ENCODE data around the gene TRPM7. TPM values are rescaled to one million over a fixed set of nuclear protein-coding genes. Genes with fewer than 3 reads are reported as not detected.

TRPM7 gene
- total and polyA plus RNA-seq, 2 of the 8 experiments (the other 6 are each of a cell fraction or from before 2014, with no cell fraction given) = 7.5 to 33.2 TPM

DNA sequence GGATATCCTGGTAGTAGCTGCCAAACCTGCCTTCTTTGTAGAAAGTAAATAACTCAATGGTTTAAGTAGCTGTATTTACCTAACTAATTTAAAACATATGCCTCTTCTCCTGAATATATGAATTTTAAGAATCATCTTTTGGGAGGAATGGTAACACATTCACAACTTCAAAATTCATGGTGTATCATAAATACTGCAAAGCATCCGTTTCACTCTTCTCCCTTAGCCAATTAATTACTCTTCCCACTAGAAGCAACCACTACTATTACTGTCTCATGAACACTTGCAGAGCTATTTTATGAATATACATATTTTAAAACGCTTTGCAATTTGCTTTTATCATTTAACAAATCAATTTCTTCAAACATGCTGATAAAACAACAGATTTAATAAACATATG, 81.1 kb downstream of the TRPM7 start:
- H3K27me3 ChIP-seq (replicated peaks in 1 of 4; ENCODE audit: control insufficient read depth in 3 of 4, extremely low read depth in 1 of 4, insufficient read depth in 3 of 4, low read length in 3 of 4) = no peaks in the 10 kb centered on the region
- H2BK12ac ChIP-seq (ENCODE audit: low read depth, low read length) = no peak overlapping the region
- CTCF ChIA-PET (ENCODE audit: partially characterized antibody) = no interaction called here
- H3K4ac ChIP-seq (replicated peaks; ENCODE audit: insufficient read length, low read depth, low read length) = no peak overlapping the region
- no peaks in the 10 kb centered on the region for H4K20me1 ChIP-seq (replicated peaks in 1 of 2; ENCODE audit: control insufficient read depth in 1 of 2, insufficient read depth in 2 of 2, low read length in 2 of 2)
- POLR2A ChIA-PET (ENCODE audit: partially characterized antibody) = no interaction called here
- H2BK5ac ChIP-seq (ENCODE audit: low read depth, low read length) = no peak overlapping the region
- no peak overlapping the region for H3K9ac ChIP-seq (replicated peaks in 1 of 4; ENCODE audit: extremely low read depth in 1 of 4, low read depth in 3 of 4, low read length in 3 of 4)
- H3K36me3 ChIP-seq (ENCODE audit: control insufficient read depth in 2 of 4, insufficient read depth in 4 of 4, low read length in 3 of 4) = peaks cover 0 to 26% (median 5%) of the 10 kb centered on the region in 4 experiments; a peak in 5 of 8 replicates
- no peaks in the 10 kb centered on the region for H3K4me1 ChIP-seq (replicated peaks in 1 of 4; ENCODE audit: control insufficient read depth in 3 of 4, insufficient read depth in 4 of 4, low read length in 3 of 4)
- no peak overlapping the region for H3K23ac ChIP-seq (ENCODE audit: insufficient read length)
- H2BK20ac ChIP-seq (ENCODE audit: low read length) = no peak overlapping the region
- H4K91ac ChIP-seq (replicated peaks; ENCODE audit: insufficient read length, low read length) = no peak overlapping the region
- no peak overlapping the region for H3K4me3 ChIP-seq (ENCODE audit: extremely low read depth in 1 of 4, insufficient read depth in 2 of 4, low read depth in 3 of 4, low read length in 4 of 4)
- H3K27ac ChIP-seq (ENCODE audit: low read depth, low read length) = no peak overlapping the region
- H3K56ac ChIP-seq (replicated peaks; ENCODE audit: insufficient read length, low read depth, low read length) = no peak overlapping the region
- H3K79me1 ChIP-seq (ENCODE audit: low read depth, low read length) = no peaks in the 10 kb centered on the region
- no peak overlapping the region for H2AFZ ChIP-seq (ENCODE audit: low read length)
- no peak overlapping the region for H4K5ac ChIP-seq (ENCODE audit: insufficient read length, low read depth, low read length)
- FAIRE-seq = no peak
- H3K18ac ChIP-seq (ENCODE audit: extremely low read depth, low read length) = no peak overlapping the region
- H2BK15ac ChIP-seq (ENCODE audit: low read length) = no peak overlapping the region
- no peak overlapping the region for H4K8ac ChIP-seq (ENCODE audit: extremely low read depth, insufficient read depth, low read length)
- no peak overlapping the region for H3K4me2 ChIP-seq (ENCODE audit: insufficient read depth in 1 of 2, low read depth in 2 of 2, low read length in 2 of 2)
- H3K79me2 ChIP-seq (ENCODE audit: control insufficient read depth in 1 of 2, insufficient read depth in 2 of 2, low read length in 2 of 2) = no peaks in the 10 kb centered on the region
- DNase-seq (ENCODE audit: low read depth in 1 of 2, low spot score in 2 of 2) = no peak
- H3K9me3 ChIP-seq (ENCODE audit: insufficient read depth in 2 of 2, low read depth in 1 of 2, low read length in 1 of 2) = no peaks in the 10 kb centered on the region
- H3K14ac ChIP-seq (ENCODE audit: insufficient read length) = no peak overlapping the region
- H2AK5ac ChIP-seq (ENCODE audit: low read depth, low read length) = no peak overlapping the region
- WGBS, 2 experiments (ENCODE audit: extremely low coverage in 1 of 2, insufficient coverage in 1 of 2, insufficient read length in 1 of 2, insufficient replicate concordance in 2 of 2, low coverage in 1 of 2, low lambda C conversion rate in 2 of 2, missing lambda C conversion rate in 1 of 2) = 94% methylated on average over 2 of the region's 2 CpGs; no CpG with 5 or more reads in 1 of the 2 experiments
- no peak overlapping the region for H2BK120ac ChIP-seq (replicated peaks; ENCODE audit: low read depth, low read length)
- no peaks in the 10 kb centered on the region for H3K23me2 ChIP-seq (ENCODE audit: low read depth, low read length)
- no peak for TF ChIP-seq TAF7 (optimal IDR thresholded peaks at IDR 0.05; ENCODE audit: borderline replicate concordance, low read depth, low read length)
- TF ChIP-seq, protein P1, sequence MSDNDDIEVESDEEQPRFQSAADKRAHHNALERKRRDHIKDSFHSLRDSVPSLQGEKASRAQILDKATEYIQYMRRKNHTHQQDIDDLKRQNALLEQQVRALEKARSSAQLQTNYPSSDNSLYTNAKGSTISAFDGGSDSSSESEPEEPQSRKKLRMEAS (IDR thresholded peaks at IDR 0.05) = no peak
- TF ChIP-seq SIN3A (conservative IDR thresholded peaks at IDR 0.05 in 1 of 2, IDR thresholded peaks at IDR 0.05 in 1 of 2; ENCODE audit: low read depth in 1 of 2, low read length in 2 of 2) = no peak
- TF ChIP-seq, protein P2, sequence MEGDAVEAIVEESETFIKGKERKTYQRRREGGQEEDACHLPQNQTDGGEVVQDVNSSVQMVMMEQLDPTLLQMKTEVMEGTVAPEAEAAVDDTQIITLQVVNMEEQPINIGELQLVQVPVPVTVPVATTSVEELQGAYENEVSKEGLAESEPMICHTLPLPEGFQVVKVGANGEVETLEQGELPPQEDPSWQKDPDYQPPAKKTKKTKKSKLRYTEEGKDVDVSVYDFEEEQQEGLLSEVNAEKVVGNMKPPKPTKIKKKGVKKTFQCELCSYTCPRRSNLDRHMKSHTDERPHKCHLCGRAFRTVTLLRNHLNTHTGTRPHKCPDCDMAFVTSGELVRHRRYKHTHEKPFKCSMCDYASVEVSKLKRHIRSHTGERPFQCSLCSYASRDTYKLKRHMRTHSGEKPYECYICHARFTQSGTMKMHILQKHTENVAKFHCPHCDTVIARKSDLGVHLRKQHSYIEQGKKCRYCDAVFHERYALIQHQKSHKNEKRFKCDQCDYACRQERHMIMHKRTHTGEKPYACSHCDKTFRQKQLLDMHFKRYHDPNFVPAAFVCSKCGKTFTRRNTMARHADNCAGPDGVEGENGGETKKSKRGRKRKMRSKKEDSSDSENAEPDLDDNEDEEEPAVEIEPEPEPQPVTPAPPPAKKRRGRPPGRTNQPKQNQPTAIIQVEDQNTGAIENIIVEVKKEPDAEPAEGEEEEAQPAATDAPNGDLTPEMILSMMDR (IDR thresholded peaks at IDR 0.05; ENCODE audit: control extremely low read depth in 1 of 3, insufficient read depth in 1 of 3, low read depth in 1 of 3, low read length in 3 of 3) = no peak
- TF ChIP-seq ATF2 (IDR thresholded peaks at IDR 0.05; ENCODE audit: low read length) = no peak
- no peak for TF ChIP-seq CEBPB (IDR thresholded peaks at IDR 0.05; ENCODE audit: low read depth, low read length)
- TF ChIP-seq HDAC6 (IDR thresholded peaks at IDR 0.05; ENCODE audit: low read depth, low read length) = no peak
- TF ChIP-seq GTF2F1 (IDR thresholded peaks at IDR 0.05; ENCODE audit: borderline replicate concordance, low read depth, low read length) = no peak
- TF ChIP-seq SUZ12 (IDR thresholded peaks at IDR 0.05; ENCODE audit: low read length) = no peak
- TF ChIP-seq NRF1 (IDR thresholded peaks at IDR 0.05; ENCODE audit: low read depth, low read length) = no peak

Data from H1 (cell line).